Hematopoietic multipotent progenitor cell treated with erythropoietin and hydrocortisone succinate and interleukin-3 and kit ligand, for 6 days (in vitro differentiated cells): ENCODE results near the gene DDB1.
A peak's percentile ranks its signal among the peaks of the same experiment; 100 is the strongest.

Source experiments
- DNase-seq: peaks from one replicate; pipeline ENCODE4 v3.0.0-alpha.2; 2015

Gene DDB1

GRCh38 chr11:61354208-61354607, 21.3 kb upstream of the DDB1 start:
- DNase-seq, result no peak

DNA sequence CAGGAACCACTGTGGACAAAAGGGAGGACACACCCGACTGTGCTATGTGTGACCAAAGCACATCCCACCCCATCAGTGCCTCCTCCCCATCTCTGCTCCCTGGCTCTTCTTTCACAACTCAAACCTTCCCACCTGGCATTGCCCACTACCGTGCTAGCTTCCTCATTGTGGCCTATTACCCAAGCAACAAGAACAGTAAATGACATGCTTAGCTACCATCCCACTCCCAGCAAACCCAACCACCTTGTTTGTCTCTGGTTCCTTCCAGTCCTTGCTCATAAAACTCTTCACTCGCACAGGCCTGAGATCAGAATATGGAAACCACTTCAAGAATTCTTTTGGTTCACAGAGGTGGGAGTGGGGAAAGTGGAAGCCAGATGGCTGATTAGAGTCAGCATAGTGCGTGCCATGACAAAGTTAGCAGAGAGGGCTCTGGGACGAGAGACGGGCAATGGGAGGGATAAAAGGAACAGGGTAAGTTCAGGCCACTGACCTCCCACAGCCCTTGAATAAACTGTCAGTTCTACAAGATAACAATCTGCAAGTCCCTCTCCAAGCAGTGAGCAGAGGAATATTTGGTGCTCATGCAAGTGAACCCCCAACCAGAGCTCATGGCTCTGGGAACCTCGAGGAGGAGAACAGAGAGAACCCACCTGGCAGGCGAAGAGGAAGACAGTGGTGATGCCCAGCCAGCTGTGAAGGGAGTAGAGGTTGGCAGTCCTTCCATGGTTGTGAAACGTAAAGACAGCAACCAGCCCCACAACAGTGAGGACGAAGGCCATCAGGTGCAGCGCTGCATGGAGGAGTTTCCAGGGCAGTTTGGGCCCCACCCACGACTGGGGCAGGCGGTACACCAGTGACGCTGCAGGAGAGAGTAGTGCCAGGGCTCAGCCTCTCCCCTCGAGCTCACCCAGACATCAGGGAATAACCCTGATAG, 20.5 kb upstream of the DDB1 start:
- DNase-seq, result no peak

GRCh38 chr11:61352038-61352437, 19.1 kb upstream of the DDB1 start:
- DNase-seq, result no peak

GRCh38 chr11:61350803-61351202, 17.9 kb upstream of the DDB1 start:
- no peak for DNase-seq

DNA sequence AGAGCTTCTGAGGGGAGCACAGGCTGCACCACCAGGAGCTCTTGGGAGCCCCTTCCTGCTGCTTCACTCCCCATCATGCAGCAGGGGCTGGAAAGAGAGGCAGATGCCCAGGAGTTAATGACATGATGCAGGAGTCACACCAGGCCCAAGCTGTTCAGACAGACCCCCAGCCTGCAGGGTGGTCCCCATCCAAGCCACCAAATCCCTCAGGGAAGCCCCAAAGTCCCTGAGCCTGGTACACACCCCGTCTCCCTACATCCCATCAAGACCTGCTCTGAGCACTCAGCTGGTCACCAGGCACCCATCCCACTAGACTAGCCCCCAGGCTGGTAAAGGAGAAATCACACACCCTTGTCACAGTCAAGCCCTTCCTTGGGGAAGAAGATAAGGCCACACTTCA, 17.4 kb upstream of the DDB1 start:
- DNase-seq, result no peak

- no peak for DNase-seq
These were observed 17.0 kb upstream of the DDB1 start for GRCh38 chr11:61349916-61350315.

- DNase-seq, result no peak
These were observed 16.4 kb upstream of the DDB1 start for GRCh38 chr11:61349189-61349751.

GRCh38 chr11:61347916-61348461, 15.1 kb upstream of the DDB1 start:
- DNase-seq, result no peak

DNA sequence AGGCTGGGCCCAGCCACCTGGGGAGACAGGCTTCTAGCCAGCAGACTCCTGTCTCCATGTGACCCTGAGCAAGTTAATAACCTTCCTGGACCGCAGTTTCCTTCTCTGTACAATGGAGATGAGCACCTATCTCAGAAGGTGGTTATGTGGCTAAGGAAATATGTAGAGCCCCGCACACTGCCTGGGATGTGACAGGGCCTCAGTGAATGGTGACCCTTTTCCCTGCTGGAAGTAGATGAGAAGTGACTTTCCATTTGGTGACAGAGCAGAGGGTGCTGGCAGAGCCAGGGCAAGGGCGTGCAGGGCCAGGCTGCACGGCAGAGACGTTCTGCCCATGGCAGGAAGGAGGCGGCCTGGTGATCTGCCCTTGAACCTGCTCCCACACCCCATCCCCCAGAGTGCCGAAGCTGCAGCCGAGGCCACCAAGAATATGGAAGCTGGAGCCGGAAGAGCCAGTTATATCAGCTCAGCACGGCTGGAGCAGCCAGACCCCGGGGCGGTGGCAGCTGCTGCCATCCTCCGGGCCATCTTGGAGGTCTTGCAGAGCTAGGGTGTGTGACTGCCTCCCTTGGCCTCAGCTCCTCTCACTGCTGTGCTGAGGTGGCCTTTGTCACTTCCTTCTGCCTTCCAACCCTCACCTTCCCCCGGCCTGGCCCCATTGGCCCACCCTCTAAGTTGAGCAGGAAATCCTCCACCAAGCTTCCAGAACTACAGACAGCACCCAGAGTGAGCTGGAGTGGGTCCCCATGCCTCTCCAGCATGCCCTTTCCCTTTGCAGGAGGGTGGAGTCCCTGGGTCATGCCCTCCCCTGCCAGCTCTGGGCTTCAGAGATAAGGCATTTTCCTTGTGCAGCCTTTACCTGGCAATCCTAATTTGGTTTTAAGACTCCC, 13.3 kb upstream of the DDB1 start:
- peak; percentile 84 for DNase-seq

- no peak for DNase-seq
These were observed 12.3 kb upstream of the DDB1 start for GRCh38 chr11:61345170-61345610.

- no peak for DNase-seq
These were observed 11.2 kb upstream of the DDB1 start for GRCh38 chr11:61343792-61344745.

DNA sequence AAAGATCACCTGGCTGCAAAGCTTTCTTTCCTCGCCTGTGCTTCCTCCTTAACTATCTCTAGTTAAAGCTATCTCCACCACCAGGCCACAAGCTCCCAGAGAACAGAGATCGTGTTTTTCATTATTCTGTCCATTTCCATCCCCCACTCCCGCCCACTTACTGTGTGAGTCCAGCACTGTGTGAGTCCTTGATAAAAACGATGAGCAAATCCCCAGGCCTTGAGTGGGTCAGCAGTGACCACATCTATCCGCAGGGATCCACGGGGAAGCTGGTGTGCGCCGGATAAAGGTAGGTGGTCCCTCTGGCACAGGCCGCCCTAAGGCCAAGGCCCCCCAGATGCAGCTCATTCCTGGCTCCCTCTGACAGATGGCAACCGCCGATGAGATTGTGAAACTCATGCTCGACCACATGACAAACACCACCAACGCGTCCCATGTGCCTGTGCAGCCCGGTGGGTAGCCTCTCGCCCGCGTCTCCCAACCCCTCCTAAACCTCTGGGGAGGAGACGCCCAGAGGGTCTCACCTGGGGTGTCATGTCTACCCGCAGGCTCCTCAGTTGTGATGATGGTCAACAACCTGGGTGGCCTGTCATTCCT, 9.4 kb upstream of the DDB1 start:
- no peak for DNase-seq

DNA sequence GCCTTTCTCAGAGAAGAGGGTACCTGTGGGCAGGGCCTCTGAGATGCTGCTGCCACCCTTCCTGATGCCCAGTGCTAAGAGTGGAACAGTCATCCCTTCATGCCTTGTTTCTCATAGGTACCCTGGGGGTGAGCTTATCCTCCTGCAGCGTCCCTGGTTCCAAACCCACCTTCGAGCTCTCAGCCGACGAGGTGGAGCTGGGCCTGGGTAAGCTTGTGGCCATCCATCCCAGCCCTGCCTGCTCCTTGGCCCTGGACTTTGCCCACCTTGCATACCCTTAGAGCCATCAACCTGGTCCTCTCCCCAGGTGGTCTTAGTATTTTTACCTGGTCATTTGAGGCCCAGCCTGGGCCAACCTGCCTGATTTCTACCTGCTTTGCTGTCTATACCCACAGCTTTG, 8.8 kb upstream of the DDB1 start:
- no peak for DNase-seq

- DNase-seq, result no peak
These were observed 8.1 kb upstream of the DDB1 start for GRCh38 chr11:61340979-61341378.

- no peak for DNase-seq
These were observed 6.6 kb upstream of the DDB1 start for GRCh38 chr11:61339490-61339878.

- DNase-seq, result no peak
These were observed 6.0 kb upstream of the DDB1 start for GRCh38 chr11:61338783-61339489.

DNA sequence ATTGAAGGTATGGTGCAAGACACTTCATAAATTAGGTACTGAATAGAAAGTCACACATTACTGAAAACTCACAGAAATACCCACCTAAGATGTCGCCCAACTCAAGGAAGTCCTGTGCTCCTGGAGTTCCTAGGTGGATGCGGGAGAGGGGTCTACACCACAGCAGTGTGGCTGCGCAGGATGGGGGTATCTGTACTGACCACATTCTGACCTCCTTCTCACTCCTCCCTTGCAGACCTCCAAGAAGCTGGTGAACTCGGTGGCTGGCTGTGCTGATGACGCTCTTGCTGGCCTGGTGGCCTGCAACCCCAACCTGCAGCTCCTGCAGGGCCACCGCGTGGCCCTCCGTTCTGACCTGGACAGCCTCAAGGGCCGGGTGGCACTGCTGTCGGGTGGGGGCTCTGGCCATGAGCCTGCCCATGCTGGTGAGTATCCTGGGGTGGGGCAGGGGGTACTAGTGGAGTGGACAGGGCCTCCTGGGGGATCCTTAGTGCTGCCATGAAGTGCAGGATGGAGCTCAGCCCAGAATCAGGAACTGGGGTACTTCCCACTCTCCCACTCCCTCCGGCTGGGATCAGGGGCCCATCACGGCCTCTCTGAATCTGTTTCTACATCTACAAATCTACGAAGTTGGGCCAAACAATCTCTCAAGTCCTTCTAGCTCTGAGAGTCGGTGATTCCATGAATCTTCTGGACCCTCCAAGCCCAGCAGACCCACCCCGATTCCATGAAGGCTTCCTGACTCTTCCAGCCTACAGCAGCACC, 5.0 kb upstream of the DDB1 start:
- no peak for DNase-seq

DNA sequence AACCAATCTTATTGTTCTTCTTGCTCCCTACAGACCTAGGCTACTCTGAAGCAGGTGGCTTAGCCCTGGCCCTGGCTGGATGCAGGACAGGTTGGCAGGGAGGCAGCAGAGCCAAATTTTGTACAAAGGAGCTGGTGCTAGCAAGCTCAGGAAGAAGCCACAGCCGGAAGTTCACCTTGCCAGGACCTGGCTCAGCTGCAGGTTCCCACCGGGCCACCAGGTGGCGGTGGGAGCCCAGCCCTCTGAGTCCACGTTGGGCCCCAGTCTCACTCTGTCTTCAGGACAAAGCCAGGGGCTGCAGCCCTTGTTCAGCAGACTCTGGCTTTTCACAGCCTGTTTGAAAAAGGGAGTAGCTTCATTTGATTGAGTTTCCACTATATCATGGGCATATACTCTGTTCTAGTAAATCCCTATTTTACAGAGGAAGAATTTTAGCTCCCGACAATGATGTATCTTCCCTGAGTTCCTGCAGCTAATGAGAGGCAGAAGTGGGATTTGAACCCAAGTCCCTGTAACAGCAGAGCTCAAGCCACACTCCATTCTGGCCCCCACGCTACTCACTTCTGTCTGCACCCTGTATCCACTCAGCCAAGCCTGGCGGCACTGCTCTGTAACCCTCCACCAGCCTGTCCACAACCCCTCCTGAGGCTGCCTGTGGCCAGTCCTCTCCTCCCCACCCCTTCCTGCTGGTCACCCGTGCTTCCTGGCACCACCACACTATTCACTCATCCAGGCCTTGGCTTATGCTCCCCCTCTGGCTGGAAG, 3.4 kb upstream of the DDB1 start:
- peak; percentile 94 for DNase-seq

DNA sequence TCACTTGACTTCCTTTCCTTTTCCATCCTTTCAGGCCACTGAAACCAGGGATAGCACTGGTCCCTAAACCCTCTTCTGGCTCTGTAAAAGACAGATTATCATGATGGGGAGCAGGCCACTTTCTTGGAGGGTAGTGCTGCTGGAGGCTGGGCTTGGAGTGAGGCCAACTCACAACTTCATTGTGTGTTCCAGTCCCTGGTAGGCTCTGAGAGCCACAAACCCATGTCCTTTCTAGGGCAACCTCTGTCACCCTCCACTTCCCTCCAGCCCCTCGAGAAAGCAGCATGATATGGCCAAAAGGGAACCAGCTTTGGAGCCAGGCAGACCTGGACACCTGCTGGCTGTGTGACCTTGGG, 2.4 kb upstream of the DDB1 start:
- peak; percentile 84 for DNase-seq
